ENCODE measurements around the gene UST. TPM values are rescaled to one million over a fixed set of nuclear protein-coding genes. Genes with fewer than 3 reads are reported as not detected.

Gene UST
- total and polyA plus RNA-seq, 2 of the 8 experiments (the other 6 are each of a cell fraction or from before 2014, with no cell fraction given) = 13.5 to 34.5 TPM

DNA sequence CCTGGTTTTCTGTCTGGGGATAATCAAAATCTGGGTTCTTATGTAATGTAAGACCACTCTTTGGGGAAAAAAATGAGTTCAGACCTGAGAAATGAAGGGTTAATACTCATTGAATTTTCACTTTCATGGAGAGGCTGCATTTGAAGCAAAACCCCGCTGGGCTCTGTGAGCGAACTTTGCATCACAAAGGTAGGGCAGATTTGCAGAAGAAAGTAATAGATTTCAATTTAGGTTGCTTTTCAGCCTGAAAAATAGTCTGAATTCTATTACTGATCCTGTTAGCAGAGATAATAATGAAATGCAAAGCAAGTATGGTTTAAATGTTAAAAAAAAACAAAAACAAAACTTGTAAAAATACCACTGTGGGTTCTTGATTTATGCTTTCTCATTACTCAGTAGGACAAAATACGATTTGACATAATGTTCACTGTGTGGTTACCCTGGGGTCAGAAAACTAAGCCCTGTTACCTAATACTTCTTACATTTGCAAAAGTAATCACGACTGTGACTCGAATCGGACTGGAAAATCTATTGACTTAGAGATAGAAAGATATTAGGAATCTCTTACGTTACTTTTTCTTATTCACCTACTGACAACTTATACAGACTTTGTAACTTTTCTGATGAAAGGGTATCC, 72.2 kb downstream of the UST start (continued):
- TF ChIP-seq, protein P1, sequence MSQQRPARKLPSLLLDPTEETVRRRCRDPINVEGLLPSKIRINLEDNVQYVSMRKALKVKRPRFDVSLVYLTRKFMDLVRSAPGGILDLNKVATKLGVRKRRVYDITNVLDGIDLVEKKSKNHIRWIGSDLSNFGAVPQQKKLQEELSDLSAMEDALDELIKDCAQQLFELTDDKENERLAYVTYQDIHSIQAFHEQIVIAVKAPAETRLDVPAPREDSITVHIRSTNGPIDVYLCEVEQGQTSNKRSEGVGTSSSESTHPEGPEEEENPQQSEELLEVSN (IDR thresholded peaks at IDR 0.05) = no peak
- TF ChIP-seq, protein P2, sequence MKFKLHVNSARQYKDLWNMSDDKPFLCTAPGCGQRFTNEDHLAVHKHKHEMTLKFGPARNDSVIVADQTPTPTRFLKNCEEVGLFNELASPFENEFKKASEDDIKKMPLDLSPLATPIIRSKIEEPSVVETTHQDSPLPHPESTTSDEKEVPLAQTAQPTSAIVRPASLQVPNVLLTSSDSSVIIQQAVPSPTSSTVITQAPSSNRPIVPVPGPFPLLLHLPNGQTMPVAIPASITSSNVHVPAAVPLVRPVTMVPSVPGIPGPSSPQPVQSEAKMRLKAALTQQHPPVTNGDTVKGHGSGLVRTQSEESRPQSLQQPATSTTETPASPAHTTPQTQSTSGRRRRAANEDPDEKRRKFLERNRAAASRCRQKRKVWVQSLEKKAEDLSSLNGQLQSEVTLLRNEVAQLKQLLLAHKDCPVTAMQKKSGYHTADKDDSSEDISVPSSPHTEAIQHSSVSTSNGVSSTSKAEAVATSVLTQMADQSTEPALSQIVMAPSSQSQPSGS (IDR thresholded peaks at IDR 0.05; ENCODE audit: low read length) = peak; percentile 71; the same call in 1 of the 2 replicates
- TF ChIP-seq TEAD4 (IDR thresholded peaks at IDR 0.05; ENCODE audit: low read depth, low read length) (no peak), GTF2F1 (IDR thresholded peaks at IDR 0.05; ENCODE audit: borderline replicate concordance, low read depth, low read length) (no peak), CHD2 (IDR thresholded peaks at IDR 0.05; ENCODE audit: low read length) (no peak), ASH2L (IDR thresholded peaks at IDR 0.05; ENCODE audit: low read length) (no peak), EGR1 (IDR thresholded peaks at IDR 0.05; ENCODE audit: borderline replicate concordance, low read depth, low read length) (0 out of 2 replicates have a peak, but pooled peaks have one; percentile 20), GABPA (IDR thresholded peaks at IDR 0.05; ENCODE audit: borderline replicate concordance, insufficient read depth, low read length) (no peak), RAD21 (IDR thresholded peaks at IDR 0.05 in 1 of 2, conservative IDR thresholded peaks at IDR 0.05 in 1 of 2; ENCODE audit: low read depth in 2 of 2, low read length in 2 of 2) (0 out of 4 replicates have a peak, but pooled peaks of 1 of the 2 experiments have one; percentile 7)

Data from H1 (cell line).